PFSK-1 (cell line): ENCODE measurements around the gene ANXA6.

Source experiments
- FOXP2 ChIP-seq: optimal IDR thresholded peaks from 2 replicates; pipeline ENCODE3; 2011; ENCODE audit warnings: borderline replicate concordance, control low read depth, inconsistent platforms; ENCODE audit not compliant: insufficient read depth; ENCODE audit errors: extremely low read length, extremely low read depth
- POLR2AphosphoS5 ChIP-seq: IDR thresholded peaks from 2 replicates; pipeline ENCODE4 v1.6.1; 2012; ENCODE audit warnings: low read depth, mild to moderate bottlenecking, control low read depth, low read length, moderate library complexity
- SIN3A ChIP-seq: IDR thresholded peaks from 2 replicates; pipeline ENCODE4 v1.6.1; 2012; ENCODE audit warnings: mild to moderate bottlenecking, low read length, moderate library complexity, borderline replicate concordance; ENCODE audit not compliant: insufficient read depth
- TAF1 ChIP-seq: IDR thresholded peaks from 2 replicates; pipeline ENCODE4 v1.6.1; 2012; ENCODE audit warnings: low read length, control low read depth, borderline replicate concordance; ENCODE audit not compliant: insufficient read depth
- TF ChIP-seq, protein P1 (sequence below), 2 experiments: IDR thresholded peaks; 2 replicates each; pipeline versions ENCODE4 v1.6.1 to v1.8.0; 2011 to 2012; ENCODE audit warnings: low read depth in 2 of 2, low read length in 2 of 2, control low read depth in 1 of 2, inconsistent platforms in 1 of 2, mild to moderate bottlenecking in 1 of 2, moderate library complexity in 1 of 2; ENCODE audit not compliant: insufficient read depth in 1 of 2

DNA sequence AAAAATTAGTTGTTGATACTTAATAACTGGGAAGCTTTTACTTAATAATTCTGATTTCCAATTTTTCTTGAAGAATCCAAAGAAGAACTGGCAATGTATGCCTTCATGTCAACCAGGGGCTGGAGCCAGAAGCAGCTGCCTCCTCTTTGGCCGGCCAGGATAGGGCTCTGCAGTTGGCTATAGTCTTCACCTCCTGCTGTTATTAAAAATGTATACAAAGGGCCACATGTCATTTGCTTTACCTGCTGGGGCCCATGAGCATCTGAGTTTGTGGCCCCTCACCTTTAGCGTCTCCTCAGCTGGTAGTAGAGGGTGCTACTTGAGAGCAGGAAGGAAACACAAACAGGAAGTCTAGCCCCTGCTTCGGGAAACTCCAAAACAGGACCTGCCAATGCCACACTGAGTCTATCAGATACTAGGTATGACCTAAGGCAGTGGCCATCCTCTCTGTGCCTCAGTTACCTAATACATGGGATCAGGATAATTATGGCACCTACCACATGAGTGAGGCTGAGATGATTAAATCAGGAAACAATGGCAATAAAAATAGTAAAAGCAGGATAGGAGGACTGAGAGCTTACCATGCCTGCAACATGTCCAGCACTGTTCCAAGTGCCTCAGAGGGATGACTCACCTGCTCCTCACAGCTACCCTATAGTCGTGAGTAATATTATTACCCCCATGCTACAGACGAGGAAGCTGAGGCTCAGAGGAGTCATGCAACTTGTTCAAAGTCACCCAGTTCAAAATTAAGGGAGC, 45.0 kb upstream of the ANXA6 start:
- TF ChIP-seq TAF1 (no peak), SIN3A (no peak), POLR2AphosphoS5 (no peak), FOXP2 (no peak)
- TF ChIP-seq, protein P1, sequence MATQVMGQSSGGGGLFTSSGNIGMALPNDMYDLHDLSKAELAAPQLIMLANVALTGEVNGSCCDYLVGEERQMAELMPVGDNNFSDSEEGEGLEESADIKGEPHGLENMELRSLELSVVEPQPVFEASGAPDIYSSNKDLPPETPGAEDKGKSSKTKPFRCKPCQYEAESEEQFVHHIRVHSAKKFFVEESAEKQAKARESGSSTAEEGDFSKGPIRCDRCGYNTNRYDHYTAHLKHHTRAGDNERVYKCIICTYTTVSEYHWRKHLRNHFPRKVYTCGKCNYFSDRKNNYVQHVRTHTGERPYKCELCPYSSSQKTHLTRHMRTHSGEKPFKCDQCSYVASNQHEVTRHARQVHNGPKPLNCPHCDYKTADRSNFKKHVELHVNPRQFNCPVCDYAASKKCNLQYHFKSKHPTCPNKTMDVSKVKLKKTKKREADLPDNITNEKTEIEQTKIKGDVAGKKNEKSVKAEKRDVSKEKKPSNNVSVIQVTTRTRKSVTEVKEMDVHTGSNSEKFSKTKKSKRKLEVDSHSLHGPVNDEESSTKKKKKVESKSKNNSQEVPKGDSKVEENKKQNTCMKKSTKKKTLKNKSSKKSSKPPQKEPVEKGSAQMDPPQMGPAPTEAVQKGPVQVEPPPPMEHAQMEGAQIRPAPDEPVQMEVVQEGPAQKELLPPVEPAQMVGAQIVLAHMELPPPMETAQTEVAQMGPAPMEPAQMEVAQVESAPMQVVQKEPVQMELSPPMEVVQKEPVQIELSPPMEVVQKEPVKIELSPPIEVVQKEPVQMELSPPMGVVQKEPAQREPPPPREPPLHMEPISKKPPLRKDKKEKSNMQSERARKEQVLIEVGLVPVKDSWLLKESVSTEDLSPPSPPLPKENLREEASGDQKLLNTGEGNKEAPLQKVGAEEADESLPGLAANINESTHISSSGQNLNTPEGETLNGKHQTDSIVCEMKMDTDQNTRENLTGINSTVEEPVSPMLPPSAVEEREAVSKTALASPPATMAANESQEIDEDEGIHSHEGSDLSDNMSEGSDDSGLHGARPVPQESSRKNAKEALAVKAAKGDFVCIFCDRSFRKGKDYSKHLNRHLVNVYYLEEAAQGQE (IDR thresholded peaks at IDR 0.05; ENCODE audit: insufficient read depth in 1 of 2, low read depth in 2 of 2, low read length in 2 of 2), result no peak
